ENCODE data around the gene PHF23.

GRCh38 chr17:7241783-7242716, 2.8 kb upstream of the PHF23 start, which contains the start of gene GABARAP:
- TF ChIP-seq TAF1 (IDR thresholded peaks at IDR 0.05; ENCODE audit: borderline replicate concordance, low read depth, low read length): no peak
- TF ChIP-seq POLR2AphosphoS5 (IDR thresholded peaks at IDR 0.05; ENCODE audit: low read depth, low read length): no peak
- TF ChIP-seq POLR2A (IDR thresholded peaks at IDR 0.05; ENCODE audit: low read depth, low read length): no peak
